CD4-positive, alpha-beta T cell (primary cell): ENCODE results near the gene BTF3. TPM values are rescaled to one million over a fixed set of nuclear protein-coding genes. Genes with fewer than 3 reads are reported as not detected.

ENCODE experiments used
- ATAC-seq: fragments of 200-7000 bp; cut with Tn5 transposase; one replicate; pipeline ENCODE4 v1.10.0; 2022; ENCODE audit warnings: mild to moderate bottlenecking; ENCODE audit not compliant: poor library complexity
- CTCF ChIA-PET: fragments of 350-600 bp; sonication (Branson Sonifier 250); formaldehyde crosslinking; loops from one replicate; lab custom pipeline; 2021; ENCODE audit warnings: antibody characterized with exemption, inconsistent platforms; lab: Charles Lee
- POLR2A ChIA-PET: fragments of 350-600 bp; sonication (Branson Sonifier 250); formaldehyde crosslinking; loops from one replicate; lab custom pipeline; 2021; ENCODE audit warnings: antibody characterized with exemption, inconsistent platforms; lab: Charles Lee
- DNase-seq, 14 experiments: peaks; one replicate each; pipeline ENCODE4 v3.0.0-alpha.2; 2013 to 2020; ENCODE audit warnings: mixed read lengths in 2 of 14
- H3K27ac ChIP-seq, 2 donors: one replicate each; pipeline versions ENCODE4 v1.5.1 to v1.7.0; 2013; ENCODE audit warnings: low read length in 2 of 2, low read depth in 1 of 2, mild to moderate bottlenecking in 1 of 2
- H3K27me3 ChIP-seq, 2 experiments: 1 replicate in 1 of 2; 2 replicates in 1 of 2; pipeline versions ENCODE4 v1.6.1 to v1.7.0; 2013; ENCODE audit warnings: low read length in 2 of 2, control low read depth in 1 of 2, mild to moderate bottlenecking in 1 of 2, moderate library complexity in 1 of 2; ENCODE audit not compliant: insufficient read depth in 2 of 2, control insufficient read depth in 1 of 2
- H3K36me3 ChIP-seq: one replicate; pipeline ENCODE4 v1.6.1; 2013; ENCODE audit warnings: low read length, control low read depth; ENCODE audit not compliant: insufficient read depth
- H3K4me1 ChIP-seq: one replicate; pipeline ENCODE4 v1.6.1; 2013; ENCODE audit warnings: low read length, control low read depth; ENCODE audit not compliant: insufficient read depth
- H3K4me3 ChIP-seq: one replicate; pipeline ENCODE4 v1.5.1; 2013; ENCODE audit warnings: mild to moderate bottlenecking, low read length, moderate library complexity
- H3K9me3 ChIP-seq, 2 experiments: 1 replicate in 1 of 2; 2 replicates in 1 of 2; pipeline versions ENCODE4 v1.6.1 to v1.7.0; 2013; ENCODE audit warnings: low read length in 2 of 2, mild to moderate bottlenecking in 2 of 2, control low read depth in 1 of 2, moderate library complexity in 1 of 2; ENCODE audit not compliant: control insufficient read depth in 1 of 2, insufficient read depth in 1 of 2
- H3K27ac Mint-ChIP-seq: one replicate; pipeline ENCODE4 v1.8.0; 2020; ENCODE audit warnings: mixed read lengths
- H3K27me3 Mint-ChIP-seq: one replicate; pipeline ENCODE4 v1.8.0; 2021; ENCODE audit warnings: mixed read lengths
- H3K36me3 Mint-ChIP-seq: one replicate; pipeline ENCODE4 v1.8.0; 2021; ENCODE audit warnings: low read depth, mixed read lengths
- H3K4me1 Mint-ChIP-seq: one replicate; pipeline ENCODE4 v1.8.0; 2021; ENCODE audit warnings: low read depth, mixed read lengths
- H3K4me3 Mint-ChIP-seq: one replicate; pipeline ENCODE4 v1.8.0; 2020; ENCODE audit warnings: mild to moderate bottlenecking, mixed read lengths
- H3K9me3 Mint-ChIP-seq: one replicate; pipeline ENCODE4 v1.8.0; 2020; ENCODE audit warnings: mixed read lengths
- CTCF ChIP-seq: fragments of 200-600 bp; IDR thresholded peaks from one replicate; pipeline ENCODE4 v1.8.0; 2022; ENCODE audit warnings: antibody characterized with exemption, mild to moderate bottlenecking
- intact Hi-C, 2 experiments: fragments of 100-400 bp; cut with DNase I in 1 of 2; cut with micrococcal nuclease in 1 of 2; formaldehyde crosslinking; loops; one replicate each; pipeline versions ENCODE4 v1.15.1 to v1.9.0; 2023 to 2025; cut with DNase I, micrococcal nuclease
- total RNA-seq, 174 experiments: library from RNA in 2 of 174; stranded (reverse) in 2 of 174; gene quantifications; one replicate each; pipeline ENCODE4 v1.2.3 and lab custom pipeline; 2021 to 2026

The BTF3 gene
- total RNA-seq, 2 experiments from 2014 or later: 756 to 769 TPM

- H3K4me3 ChIP-seq: no peak overlapping the region
- ChIA-PET POLR2A (interaction anchor here (0.9 to 2.0 kb wide), 2 partner anchors 9 to 236 kb away, joined by 3 to 13 read pairs; no protein-coding TSS in a partner anchor), CTCF (interaction anchor here (0.6 to 1.4 kb wide), 15 partner anchors 8 to 496 kb away, joined by 3 to 12 read pairs (median 3); partner anchors contain the start of genes BTF3 and FCHO2)
- no peaks in the 10 kb centered on the region for H3K36me3 ChIP-seq
- peaks cover 2% of the 10 kb centered on the region for H3K9me3 Mint-ChIP-seq
- peak overlapping the region; percentile 5 for H3K4me3 Mint-ChIP-seq
- H3K36me3 Mint-ChIP-seq: peaks cover 6% of the 10 kb centered on the region
- peaks cover 35% of the 10 kb centered on the region for H3K4me1 ChIP-seq
- DNase-seq: peak; percentile 40 to 85 (median 60)
- no peak overlapping the region for H3K27ac Mint-ChIP-seq
- peak; percentile 44 for ATAC-seq
- H3K27me3 Mint-ChIP-seq: peaks cover 85% of the 10 kb centered on the region
- intact Hi-C loops: loop anchor here (2.0 to 5.0 kb wide), 9 partner anchors 41 to 494 kb away; partner anchors contain the start of genes BTF3 (in 1 of the 2) and FCHO2 (in 1 of the 2)
- TF ChIP-seq CTCF: peak; percentile 79
- H3K27ac ChIP-seq: no peak overlapping the region
- H3K4me1 Mint-ChIP-seq: peaks cover 13% of the 10 kb centered on the region
- H3K9me3 ChIP-seq: peaks cover 5 to 27% of the 10 kb centered on the region in 2 experiments
- H3K27me3 ChIP-seq: peaks cover 64 to 77% of the 10 kb centered on the region in 2 experiments
Measured at GRCh38 chr5:73451224-73452130, 46.8 kb upstream of the BTF3 start.

- no peak overlapping the region for H3K27ac Mint-ChIP-seq
Measured at GRCh38 chr5:73452215-73452614, 46.0 kb upstream of the BTF3 start.

More at GRCh38 chr5:73452215-73452614, 46.0 kb upstream of the BTF3 start:
- H3K4me3 ChIP-seq: no peak overlapping the region
- intact Hi-C loops: loop anchor here (2.0 to 5.0 kb wide), 7 partner anchors 41 to 495 kb away; partner anchors contain the start of genes BTF3 (in 1 of the 2) and FCHO2 (in 1 of the 2)
- H3K36me3 ChIP-seq: no peaks in the 10 kb centered on the region
- peaks cover 62 to 81% of the 10 kb centered on the region in 2 experiments for H3K27me3 ChIP-seq
- Mint-ChIP-seq H3K4me1 (peaks cover 13% of the 10 kb centered on the region), H3K27me3 (peaks cover 87% of the 10 kb centered on the region), H3K36me3 (peaks cover 6% of the 10 kb centered on the region), H3K9me3 (peaks cover 2% of the 10 kb centered on the region), H3K4me3 (peak overlapping the region; percentile 5)
- no peak for TF ChIP-seq CTCF
- peaks cover 5 to 24% of the 10 kb centered on the region in 2 experiments for H3K9me3 ChIP-seq
- no peak overlapping the region for H3K27ac ChIP-seq
- ChIA-PET POLR2A (no interaction called here), CTCF (no interaction called here)
- peaks cover 31% of the 10 kb centered on the region for H3K4me1 ChIP-seq
- ATAC-seq: no peak
- DNase-seq: no peak
